GM10266 (cell line): ENCODE measurements around the gene PCDHA10.
"Not testable (repeated sequence)": the region's sequence is repeated elsewhere in the genome, so short reads cannot be mapped to it uniquely, and the experiment has no call there.

Source experiments
- DNase-seq: peaks from one replicate; pipeline ENCODE4 v3.0.0; 2012; ENCODE audit errors: extremely low spot score
- TF ChIP-seq, protein P1 (sequence below): IDR thresholded peaks from 2 replicates; pipeline ENCODE4 v1.5.1; 2012; ENCODE audit warnings: mild to moderate bottlenecking, low read depth; ENCODE audit not compliant: control insufficient read depth, insufficient read depth; ENCODE audit errors: missing control alignments

Gene PCDHA10

DNA sequence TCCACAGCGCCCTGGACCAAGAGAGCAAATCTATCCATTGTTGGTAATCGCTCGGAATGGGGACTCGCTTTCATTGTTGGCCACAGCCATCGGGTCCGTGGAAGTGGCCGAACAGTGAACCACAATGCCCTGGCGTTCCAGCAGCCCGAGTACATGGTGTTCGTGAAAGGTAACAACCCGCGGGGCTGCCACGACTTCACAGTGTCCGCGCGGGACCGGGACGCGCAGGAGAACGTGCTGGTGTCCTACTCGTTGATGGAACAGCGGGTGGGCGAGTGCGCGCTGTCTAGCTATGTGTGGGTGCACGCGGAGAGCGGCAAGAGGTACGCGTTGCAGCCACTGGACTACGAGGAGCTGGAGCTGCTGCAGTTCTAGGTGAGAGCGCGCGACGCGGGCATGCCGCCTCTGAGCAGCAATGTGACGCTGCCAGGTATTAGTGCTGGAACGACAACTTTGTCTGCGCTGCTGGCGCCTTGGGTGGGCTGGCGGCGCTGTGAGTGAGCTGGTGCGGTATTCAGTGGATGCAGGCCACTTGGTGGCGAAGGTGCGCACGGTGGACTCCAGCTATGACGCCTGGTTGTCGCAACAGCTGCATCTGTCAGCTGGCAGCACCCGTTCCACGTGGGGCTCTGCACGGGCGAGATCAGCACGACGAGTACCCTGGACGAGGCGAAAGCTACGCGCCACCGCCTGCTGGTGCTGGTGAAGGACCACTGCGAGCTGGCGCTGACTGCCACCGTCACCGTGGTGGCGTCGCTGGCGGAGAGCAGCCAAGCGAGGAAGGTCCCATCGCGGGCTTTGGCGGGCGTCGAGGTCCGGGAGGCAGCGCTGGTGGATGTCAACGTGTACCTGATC lies 7.0 kb downstream of the PCDHA10 start:
- no peak for DNase-seq

DNA sequence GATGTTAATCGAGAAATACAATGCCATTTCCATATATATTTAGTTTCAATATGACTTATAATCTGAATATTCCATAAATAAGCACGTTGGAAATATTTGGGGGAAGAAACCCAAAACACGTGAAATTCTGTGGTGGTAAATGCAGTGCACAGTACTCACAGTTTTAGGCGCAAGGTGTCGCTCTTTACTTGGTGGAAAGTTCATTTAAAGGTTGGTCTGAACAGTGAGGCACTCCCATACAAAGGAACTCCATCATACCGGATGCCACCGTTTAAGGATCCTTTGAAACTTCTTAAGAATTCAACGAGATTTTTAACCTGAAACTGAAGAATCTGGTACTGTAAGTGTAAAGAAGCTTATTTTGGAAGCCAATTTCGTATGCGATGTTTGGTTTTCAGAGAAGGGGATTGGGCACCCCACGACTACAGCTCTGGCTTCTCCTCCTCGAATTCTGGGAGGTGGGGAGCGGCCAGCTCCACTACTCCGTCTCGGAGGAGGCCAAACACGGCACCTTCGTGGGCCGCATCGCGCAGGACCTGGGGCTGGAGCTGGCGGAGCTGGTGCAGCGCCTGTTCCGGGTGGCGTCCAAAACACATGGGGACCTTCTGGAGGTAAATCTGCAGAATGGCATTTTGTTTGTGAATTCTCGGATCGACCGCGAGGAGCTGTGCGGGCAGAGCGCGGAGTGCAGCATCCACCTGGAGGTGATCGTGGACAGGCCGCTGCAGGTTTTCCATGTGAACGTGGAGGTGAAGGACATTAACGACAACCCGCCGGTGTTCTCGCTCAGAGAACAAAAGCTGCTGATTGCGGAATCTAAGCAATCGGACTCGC lies 13.2 kb downstream of the PCDHA10 start, which contains the start of gene PCDHA11:
Gene PCDHA11 (plus strand): TSS at position 237 of the 834 bp plus-strand sequence. CDS start 147 bp downstream, at position 384.
- DNase-seq = no peak
- TF ChIP-seq, protein P1, sequence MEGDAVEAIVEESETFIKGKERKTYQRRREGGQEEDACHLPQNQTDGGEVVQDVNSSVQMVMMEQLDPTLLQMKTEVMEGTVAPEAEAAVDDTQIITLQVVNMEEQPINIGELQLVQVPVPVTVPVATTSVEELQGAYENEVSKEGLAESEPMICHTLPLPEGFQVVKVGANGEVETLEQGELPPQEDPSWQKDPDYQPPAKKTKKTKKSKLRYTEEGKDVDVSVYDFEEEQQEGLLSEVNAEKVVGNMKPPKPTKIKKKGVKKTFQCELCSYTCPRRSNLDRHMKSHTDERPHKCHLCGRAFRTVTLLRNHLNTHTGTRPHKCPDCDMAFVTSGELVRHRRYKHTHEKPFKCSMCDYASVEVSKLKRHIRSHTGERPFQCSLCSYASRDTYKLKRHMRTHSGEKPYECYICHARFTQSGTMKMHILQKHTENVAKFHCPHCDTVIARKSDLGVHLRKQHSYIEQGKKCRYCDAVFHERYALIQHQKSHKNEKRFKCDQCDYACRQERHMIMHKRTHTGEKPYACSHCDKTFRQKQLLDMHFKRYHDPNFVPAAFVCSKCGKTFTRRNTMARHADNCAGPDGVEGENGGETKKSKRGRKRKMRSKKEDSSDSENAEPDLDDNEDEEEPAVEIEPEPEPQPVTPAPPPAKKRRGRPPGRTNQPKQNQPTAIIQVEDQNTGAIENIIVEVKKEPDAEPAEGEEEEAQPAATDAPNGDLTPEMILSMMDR = no peak

More for the DNA sequence above, 7.0 kb downstream of the PCDHA10 start:
- TF ChIP-seq, protein P1 = no peak

DNA sequence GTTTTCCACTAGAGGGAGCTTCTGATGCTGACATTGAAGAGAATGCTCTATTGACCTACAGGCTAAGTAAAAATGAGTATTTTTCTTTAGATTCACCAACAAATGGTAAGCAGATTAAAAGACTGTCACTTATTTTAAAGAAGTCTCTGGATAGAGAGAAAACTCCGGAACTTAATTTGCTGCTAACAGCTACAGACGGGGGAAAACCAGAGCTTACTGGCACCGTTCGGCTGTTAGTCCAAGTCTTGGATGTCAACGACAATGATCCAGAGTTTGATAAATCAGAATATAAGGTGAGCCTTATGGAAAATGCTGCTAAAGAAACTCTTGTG lies 13.8 kb downstream of the PCDHA10 start:
- TF ChIP-seq, protein P1 = no peak
- DNase-seq = no peak

DNA sequence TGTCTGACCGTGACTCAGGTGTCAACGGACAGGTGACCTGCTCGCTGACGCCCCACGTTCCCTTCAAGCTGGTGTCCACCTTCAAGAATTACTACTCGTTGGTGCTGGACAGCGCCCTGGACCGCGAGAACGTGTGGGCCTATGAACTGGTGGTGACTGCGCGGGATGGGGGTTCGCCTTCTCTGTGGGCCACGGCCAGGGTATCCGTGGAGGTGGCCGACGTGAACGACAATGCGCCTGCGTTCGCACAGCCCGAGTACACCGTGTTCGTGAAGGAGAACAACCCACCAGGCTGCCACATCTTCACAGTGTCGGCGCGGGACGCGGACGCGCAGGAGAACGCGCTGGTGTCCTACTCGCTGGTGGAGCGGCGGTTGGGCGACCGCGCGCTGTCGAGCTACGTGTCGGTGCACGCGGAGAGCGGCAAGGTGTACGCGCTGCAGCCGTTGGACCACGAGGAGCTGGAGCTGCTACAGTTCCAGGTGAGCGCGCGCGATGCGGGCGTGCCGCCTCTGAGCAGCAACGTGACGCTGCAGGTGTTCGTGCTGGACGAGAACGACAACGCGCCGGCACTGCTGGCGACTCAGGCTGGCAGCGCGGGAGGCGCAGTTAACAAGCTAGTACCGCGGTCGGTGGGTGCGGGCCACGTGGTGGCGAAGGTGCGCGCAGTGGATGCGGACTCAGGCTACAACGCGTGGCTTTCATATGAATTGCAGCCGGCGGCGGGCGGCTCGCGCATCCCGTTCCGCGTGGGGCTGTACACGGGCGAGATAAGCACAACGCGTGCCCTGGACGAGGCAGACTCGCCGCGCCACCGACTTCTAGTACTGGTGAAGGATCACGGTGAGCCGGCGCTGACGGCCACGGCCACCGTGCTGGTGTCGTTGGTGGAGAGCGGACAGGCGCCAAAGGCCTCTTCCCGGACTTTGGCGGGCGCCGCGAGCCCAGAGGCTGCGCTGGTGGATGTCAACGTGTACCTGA lies 14.8 kb downstream of the PCDHA10 start:
- TF ChIP-seq, protein P1 = no peak

DNA sequence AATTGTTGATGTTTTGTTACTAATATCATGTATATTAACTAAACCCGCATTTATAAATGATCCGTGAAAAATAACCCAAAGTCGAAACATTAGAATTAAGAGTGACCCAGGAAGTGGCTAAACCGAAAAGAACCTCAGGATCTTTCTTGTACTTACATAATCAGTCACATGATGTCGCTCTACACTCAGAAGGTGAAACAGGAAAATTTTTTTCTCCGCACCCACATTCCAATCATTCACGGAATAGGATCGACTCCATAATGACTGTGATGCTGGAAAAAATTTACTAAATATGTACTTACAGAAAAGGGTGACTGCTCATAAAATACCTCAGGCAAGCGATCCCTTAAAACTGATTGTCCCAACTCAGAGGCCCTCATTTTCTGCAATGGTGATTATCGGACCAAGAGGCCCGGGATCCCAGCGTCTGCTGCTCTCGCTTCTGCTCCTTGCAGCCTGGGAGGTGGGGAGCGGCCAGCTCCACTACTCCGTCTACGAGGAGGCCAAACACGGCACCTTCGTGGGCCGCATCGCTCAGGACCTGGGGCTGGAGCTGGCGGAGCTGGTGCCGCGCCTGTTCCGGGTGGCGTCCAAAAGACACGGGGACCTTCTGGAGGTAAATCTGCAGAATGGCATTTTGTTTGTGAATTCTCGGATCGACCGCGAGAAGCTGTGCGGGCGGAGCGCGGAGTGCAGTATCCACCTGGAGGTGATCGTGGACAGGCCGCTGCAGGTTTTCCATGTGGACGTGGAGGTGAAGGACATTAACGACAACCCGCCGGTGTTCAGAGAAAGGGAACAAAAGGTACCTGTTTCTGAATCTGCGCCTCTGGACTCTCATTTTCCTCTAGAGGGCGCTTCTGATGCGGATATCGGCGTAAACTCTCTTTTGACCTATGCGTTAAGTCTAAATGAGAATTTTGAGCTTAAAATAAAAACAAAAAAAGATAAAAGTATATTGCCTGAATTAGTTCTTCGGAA lies 19.7 kb downstream of the PCDHA10 start, which contains the start of gene PCDHA12:
Gene PCDHA12 (plus strand): TSS at position 224 of the 981 bp plus-strand sequence. CDS start 165 bp downstream, at position 389.
- TF ChIP-seq, protein P1 = no peak
- no peak for DNase-seq

More for the DNA sequence above, 14.8 kb downstream of the PCDHA10 start:
- no peak for DNase-seq

DNA sequence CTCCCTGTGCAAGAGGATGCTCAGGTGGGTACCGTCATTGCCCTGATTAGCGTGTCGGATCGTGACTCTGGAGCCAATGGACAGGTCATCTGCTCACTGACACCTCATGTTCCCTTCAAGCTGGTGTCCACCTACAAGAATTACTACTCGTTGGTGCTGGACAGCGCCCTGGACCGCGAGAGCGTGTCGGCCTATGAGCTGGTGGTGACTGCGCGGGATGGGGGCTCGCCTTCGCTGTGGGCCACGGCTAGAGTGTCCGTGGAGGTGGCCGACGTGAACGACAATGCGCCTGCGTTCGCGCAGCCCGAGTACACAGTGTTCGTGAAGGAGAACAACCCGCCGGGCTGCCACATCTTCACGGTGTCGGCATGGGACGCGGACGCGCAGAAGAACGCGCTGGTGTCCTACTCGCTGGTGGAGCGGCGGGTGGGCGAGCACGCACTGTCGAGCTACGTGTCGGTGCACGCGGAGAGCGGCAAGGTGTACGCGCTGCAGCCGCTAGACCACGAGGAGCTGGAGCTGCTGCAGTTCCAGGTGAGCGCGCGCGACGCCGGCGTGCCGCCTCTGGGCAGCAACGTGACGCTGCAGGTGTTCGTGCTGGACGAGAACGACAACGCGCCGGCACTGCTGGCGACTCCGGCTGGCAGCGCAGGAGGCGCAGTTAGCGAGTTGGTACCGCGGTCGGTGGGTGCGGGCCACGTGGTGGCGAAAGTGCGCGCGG lies 21.0 kb downstream of the PCDHA10 start:
- DNase-seq = not testable (repeated sequence)
